A673 (cell line): ENCODE results near the gene C4orf50.

Experiments
- CTCF ChIP-seq: fragments of 300-800, 200-600 bp; sonication (generic); conservative IDR thresholded peaks from 2 replicates; pipeline ENCODE4 v1.5.1; 2017; ENCODE audit warnings: low read depth, mild to moderate bottlenecking, antibody characterized with exemption, low read length, moderate library complexity, mixed read lengths
- EZH2 ChIP-seq: fragments of 200-600 bp; sonication (generic); IDR thresholded peaks from 2 replicates; pipeline ENCODE4 v1.6.1; 2017; ENCODE audit warnings: borderline replicate concordance, low read depth, mild to moderate bottlenecking, mixed read lengths, antibody characterized with exemption, low read length; ENCODE audit not compliant: poor library complexity, severe bottlenecking

GRCh38 chr4:5895287-5895686 lies 122.9 kb downstream of the C4orf50 start:
- TF ChIP-seq EZH2 (no peak), CTCF (no peak)
